GM18520 (cell line): ENCODE measurements around the gene RAI2.

ENCODE experiments used
- ATAC-seq: cut with Tn5 transposase; IDR thresholded peaks from one replicate; pipeline ENCODE4 v1.9.1; 2021; ENCODE audit not compliant: unreplicated experiment

The RAI2 gene

DNA sequence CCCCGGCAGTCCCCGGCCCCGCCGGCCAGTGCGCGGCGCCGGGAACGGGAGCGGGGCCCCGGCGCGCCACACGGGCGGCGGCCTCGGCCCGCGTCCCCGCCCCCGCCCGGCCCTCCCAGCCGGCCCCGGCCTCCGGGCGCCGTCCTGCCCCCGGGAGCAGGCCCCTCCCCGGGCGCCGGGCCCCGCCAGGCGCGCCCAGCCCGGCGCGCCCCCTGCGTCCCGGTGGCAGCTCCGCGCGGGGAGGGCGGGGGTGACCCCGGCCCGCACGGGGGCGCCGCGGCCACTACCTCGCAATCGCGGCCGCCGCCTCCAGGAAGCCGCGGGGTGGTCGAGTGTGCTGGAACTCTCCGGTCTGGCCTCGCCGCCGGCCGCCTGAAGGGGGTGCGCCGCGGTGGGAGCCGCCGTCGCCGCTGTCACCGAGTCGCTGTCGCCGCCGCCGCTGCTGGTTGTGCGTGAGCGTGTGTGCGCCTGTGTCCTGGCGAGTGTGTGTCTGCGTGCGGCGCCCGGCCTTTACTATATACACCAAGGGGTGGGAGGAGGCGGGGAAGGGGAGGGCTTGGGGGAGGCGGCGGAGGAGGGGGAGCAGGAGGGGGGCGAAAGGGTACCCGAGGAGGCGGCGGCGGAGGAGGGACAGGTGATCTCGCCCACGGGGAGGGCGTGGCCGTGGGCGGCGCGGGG, at the start of gene RAI2:
Gene RAI2, minus strand, starts transcription at position 488 of the 678 bp plus-strand sequence. CDS start 59,288 bp downstream, outside the sequence.
- ATAC-seq = no peak

DNA sequence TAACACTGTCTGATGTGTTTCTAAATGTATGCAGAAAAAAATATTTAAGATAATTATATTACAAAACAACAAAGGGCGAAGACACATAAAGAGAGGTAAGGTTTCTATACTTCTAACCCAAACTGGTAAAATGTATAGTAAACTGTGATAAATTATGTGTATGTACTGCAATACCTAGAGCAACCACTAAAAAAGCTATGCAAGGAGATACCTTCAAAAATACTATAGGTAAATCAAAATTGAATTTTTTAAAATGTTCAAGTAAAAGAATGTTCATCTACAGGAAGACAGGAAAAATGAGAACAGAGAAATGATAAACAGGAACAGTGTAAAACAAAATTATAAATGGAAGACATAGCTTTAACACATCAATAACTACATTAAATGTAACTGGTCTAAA, 27.3 kb upstream of the RAI2 start:
- no peak for ATAC-seq

DNA sequence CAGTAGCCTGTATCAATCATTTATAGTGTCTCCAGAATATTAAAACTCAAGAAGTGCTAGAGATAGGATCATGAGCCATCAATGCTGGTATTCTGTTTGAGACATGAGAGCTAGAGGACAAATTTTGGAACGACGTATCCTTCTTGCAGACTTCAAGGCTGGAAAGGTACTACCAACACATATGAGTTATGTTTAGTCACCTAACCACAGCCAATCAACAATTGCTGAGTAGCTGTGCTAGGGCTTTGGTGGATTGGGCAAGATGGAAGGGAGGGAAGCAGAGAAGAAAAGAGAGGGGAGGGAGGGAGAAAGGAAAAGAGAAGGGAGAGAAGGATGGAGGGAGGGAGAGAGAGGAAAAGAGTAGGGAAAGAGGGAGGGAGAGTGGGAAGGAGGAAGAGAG, 21.6 kb upstream of the RAI2 start:
- no peak for ATAC-seq

DNA sequence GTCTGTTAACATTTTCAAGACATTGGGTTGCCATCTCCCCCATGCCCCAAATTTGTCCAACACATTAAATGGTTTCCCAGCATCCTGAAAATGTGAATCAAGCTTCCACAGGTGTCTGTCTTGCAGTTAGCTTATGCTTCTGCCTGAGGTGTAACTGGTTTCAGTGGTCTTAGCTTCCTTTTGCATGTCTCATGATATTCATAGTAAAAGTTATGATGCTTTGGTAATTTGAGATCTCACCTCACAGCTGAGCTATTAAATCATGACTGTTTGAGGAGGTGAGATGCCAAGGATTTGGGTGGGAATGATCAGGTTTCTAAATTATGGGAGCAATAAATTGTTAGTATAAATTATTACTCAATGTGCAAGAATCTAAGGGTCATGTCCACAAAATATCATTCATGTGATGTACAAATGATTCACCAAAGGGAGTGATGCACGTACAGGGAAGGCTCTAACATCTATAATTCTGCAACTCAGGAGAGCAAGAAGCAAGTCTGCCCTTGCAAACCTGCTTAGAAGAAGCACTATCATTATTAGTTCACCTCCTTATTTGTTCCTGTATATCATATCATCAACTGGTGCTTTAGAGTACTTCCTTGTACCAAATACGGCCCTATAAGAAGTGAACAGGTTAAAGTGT, 17.1 kb upstream of the RAI2 start:
- no peak for ATAC-seq

DNA sequence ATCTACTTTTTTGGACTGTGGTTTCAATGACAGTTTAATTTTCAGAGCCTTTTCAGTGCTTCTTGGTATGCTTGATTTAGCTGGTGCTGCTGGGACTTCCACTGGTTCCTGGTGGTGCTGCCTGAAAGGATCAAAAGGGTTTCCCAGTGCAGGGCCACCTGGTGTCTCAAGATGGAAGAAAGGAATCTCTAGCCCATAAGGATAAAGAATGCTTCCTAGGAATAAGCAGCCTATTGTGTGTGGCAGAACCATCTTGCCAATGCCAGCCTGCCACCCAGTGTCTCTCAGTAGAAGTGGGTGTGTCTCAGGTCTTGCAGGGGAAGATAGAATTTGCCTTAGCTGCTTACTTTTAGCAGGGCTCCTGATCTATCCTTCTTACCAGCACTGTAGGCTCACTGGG, 15.0 kb upstream of the RAI2 start:
- no peak for ATAC-seq

DNA sequence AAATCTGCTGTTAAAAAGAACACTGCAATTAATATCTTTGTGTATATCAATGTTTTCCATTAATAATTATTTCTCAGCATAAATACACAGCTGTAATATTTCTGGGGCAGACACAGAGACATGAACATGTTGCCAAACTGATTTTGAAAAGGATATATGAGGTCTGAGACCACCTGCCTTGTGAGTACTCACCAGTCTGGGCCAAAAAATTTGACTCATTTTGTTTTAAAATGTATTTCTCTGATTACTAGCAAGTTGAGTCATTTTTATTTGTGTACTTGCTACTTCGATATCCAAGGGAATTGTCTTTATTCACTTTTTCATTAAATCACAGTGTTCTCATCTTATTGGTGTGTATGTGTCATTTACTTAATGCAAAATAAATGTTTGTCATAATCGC, 8.5 kb upstream of the RAI2 start:
- ATAC-seq = no peak

DNA sequence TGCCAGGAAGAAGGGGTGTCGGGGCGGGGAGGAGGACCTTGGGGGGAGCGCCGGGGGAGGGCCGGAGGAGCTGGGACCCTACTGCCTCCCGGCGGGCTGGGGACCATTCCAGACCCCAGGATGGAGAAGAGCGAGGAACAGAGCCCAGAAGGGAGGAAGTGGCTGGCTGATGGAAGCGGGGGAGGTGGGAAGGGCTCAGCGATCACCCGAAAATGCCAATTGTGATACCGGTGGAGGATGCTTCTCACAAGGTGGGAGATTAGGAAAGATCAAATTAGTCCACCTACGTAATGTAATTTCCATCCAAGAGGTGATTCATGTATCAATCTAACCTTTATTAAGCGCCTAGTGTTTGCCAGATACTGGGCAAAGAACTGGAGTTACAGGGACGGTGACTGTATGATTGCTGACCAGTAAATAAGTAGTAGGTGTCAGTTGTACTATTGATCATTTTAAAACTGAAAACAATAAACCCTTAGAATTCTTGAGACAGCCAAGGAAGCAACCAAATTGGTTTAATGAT, 452 bp upstream of the RAI2 start:
- ATAC-seq = no peak

DNA sequence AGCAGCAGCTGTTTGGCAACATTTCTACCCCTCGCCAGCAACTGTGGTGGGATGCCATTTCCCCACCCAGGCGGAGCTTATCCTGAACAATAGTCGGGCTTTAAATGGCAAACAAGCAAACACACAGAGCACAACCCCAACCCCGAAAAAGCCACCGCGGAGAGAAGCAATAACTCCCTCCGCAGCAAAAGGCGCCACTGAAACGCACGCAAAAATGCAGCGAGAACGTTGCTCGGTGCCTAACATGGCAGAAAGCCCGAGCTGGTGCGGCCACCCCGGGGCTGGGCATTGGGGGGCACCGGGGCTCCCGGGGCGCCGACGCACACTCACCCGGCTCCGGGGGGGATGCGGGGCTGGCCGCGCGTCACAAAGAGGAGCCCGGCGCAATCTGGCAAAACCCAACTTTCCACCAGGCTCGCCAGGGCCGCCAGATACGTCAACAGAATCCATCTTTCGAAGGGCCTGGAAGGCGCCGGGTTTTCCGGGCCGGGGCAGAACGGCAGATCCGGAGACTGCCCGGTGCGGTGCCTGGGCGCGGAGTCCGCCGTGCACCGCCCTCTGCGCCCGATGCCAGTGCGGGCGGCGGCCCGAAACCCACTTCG, 818 bp downstream of the RAI2 start:
- no peak for ATAC-seq

DNA sequence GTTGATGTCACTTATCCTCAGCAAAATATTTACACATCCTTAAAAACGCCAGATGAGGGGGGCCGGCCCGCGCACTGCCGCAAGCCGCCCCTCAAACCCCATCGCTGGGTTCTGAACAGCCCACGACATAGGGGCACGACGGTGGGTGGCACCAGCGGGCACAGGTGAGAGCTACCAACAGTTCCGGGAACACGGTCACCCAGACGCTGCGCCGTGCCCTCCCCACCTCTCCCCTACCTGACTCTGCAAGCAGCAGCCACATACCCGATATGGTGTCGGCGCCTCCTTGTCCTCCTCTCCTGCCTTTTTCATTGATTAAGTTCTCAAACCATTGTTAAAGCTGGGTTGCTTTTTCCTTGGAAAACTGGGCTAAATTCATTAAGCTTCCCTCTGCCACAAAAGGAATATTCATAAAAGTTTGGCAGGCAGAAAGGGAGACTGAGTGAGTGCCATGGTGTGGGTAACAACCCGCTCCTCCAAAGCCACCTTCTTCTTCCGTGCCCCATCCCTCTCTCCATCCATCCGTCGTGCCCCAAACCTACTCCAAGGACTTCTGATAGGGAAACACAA, 1.4 kb downstream of the RAI2 start:
- no peak for ATAC-seq

DNA sequence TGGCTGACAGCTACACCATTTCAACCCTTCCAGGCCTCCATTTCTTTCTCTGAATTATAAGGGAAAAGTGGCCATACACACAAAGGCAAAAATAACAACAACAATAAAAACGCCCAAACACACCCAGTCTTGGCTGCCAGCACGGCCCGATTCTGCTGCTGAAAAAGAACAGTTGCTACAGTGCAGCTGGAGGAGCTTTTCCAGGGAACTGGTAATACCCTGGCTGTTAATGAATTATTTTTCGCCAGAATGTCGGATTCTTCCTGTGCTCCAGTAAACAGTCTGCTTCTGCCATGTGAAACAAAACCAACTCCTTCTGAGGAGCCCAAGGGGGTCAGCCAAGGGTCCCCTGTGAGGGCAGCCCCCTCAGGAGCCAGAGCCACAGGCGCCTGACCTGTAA, 6.6 kb downstream of the RAI2 start:
- ATAC-seq = no peak

DNA sequence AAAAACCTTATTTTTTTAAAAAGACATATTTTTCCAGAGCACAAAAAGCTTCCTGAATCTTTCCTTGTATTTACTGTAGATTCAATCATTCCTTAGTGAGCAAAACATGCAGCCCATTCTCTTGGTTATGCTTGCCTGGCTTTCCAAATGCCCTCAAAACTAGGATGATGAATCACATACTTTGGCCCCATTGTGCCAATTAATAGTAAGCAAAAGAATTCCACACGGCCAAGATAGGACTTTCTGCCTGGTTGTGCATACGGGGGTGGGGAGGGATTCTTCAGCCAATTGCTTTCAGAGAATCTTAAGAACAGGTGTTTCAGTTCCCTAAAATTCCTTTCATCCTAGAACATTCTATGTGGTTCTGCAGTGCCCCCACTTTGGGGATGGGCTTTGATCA, 7.0 kb downstream of the RAI2 start:
- ATAC-seq = no peak

DNA sequence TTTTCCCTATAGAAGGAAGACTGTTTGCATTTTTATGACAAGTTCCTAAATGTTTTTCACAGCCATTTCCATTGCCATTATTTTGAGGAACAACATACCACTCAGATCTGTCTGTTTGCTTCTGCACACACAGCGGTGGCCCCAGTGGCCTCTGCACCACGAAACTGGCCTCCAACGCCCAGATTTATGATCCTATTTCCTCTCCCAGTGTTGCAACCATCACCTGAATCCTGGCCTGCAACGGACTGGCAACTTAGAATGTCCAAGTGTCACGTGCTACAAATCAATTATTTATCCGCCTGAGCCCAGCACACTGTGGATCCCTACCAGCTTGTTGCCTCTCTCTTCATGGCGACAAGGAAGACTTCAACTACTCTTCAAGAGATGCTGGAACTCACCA, 9.2 kb downstream of the RAI2 start:
- ATAC-seq = no peak

DNA sequence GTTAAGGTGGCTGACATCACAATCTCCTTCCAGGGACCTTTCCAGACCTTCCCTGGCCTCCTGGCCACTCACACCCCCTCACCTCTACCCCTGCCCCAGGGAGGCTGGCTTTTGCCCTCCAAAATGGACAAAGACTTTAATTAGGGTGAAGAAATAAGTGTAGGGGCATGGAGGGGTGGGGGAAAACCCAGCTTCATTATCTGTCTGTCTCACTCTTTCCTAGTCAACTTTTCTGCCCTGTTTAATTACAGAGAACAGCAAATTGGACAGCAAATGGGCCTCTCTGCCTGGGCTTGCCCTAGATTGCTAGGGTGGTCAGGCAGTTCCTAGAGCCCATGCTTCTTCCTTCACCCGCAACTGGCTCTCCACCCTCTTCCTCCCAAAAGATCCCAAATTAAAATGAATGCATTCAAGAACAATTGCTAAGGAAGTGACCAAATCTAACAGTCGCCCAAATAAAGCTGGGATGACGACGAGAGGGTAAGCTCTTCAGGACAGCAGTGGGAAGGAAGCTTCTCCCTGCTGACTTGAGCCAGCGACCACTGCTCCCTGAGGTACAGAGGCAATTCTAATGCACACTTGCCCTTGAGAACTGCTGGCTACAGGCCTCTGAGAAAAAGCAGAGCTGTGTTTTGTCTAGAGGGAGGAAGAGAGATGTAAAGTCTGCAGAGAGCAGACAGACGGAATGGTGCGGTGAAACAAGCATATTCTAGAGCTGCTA, 12.4 kb downstream of the RAI2 start:
- no peak for ATAC-seq

DNA sequence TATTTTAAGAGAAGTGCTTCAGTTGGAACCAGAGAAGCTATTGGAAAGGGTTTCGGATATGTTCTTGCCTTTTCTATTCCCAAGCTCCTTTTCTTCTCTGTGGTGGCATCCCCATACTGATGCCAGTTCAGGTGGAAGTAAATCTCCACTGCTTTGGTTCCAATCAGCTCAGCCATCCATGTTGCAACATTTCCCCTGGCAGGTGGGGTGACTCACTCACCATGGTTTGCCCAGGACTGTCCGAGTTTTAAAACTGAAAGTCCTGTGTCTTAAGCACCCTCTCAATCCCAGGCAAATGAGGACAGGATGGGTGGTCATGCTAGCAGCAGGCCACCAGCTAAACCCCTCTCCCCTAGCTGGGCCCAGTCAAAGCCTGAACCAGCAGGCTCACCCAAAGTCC, 15.1 kb downstream of the RAI2 start:
- ATAC-seq = no peak

DNA sequence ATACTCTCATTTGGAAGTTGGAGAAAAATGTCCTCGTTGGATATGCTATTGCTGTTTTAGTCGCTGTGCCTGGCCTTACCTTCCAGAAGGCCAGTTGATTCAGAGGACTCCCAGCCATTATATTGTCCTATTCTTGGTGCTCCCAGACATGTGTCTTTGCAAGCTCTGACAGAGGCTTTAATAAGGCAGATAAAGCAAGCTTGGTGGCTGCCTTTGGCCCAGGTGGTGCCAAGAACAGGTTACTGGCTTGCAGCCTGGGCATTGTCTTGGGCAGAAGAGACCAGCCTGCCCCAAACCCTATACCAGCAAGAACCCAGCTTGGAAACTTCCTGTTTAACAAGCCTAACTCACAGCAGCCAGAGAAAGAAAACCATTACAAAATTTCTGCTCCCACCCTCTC, 16.9 kb downstream of the RAI2 start:
- no peak for ATAC-seq

DNA sequence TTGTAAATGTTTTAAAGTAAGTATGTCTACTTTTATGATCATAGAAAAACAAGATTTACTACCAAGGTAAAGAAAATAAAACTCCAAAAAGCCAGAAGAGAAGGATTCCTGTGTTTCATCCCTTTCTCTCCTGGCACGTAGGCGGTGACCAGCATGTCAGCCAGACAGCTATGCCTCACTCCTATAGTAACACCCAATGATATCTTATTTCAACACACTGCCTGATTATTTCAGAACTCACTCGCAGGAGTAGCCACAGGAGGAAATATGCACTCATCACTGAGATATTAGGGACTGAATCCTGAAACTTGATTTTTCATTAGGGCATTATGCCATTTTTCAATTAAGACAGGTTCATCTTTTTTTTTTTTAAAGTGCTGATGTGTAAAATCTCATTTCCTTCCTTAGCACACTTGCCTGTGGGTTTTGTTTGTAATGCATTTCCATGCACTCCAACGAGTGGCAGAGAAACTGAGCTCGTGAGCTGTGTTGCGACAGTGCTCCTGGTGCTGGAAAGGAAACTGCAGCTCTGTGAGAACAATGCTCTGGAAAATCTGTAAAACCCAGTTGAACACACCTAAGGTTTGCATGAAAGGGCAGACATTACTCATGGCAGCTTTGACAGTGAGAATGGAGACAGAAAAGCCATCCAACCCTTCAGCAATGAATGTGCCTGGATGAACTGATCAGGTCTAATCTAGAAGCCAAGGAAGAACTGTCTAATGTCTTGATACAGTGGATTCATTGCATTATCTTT, 18.2 kb downstream of the RAI2 start:
- ATAC-seq = no peak

DNA sequence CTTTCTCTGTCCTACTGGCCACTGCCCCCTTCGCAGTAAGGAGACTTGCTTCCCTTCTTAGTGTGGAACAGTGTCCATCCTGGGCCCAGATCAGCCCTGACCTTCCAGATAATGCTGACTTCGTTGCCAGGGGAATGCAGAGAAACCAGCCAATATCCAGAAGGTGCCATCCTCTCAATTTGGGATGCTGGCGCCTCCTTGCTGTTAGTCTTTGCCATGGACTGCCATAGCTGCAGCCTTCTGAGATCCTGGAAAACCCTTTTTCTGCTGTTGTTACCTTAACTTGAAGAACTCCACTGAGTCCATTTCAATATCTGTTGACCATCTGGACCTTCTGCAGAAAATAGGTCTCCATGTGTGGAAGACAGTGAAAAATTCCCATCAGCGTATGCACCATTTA, 21.8 kb downstream of the RAI2 start:
- no peak for ATAC-seq

DNA sequence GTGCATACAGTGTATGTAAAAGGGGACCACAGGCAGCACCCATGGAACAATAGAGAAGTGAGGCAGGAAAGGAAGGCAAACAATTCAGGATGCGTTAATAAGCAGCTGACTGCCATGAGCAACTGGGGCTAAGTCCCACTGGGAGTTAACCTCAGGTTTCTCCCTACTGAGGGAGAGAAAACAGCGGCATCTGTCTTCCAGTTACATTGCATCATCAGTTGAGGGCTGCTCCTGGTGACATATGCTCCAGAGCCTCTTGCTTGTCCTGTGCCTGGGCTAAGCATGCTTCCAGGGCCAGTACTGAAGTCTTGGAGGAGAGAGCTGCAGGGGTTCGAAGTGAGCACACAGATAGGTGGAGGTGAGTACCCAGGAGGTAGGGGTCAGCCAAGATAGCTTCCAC, 24.3 kb downstream of the RAI2 start:
- ATAC-seq = no peak

DNA sequence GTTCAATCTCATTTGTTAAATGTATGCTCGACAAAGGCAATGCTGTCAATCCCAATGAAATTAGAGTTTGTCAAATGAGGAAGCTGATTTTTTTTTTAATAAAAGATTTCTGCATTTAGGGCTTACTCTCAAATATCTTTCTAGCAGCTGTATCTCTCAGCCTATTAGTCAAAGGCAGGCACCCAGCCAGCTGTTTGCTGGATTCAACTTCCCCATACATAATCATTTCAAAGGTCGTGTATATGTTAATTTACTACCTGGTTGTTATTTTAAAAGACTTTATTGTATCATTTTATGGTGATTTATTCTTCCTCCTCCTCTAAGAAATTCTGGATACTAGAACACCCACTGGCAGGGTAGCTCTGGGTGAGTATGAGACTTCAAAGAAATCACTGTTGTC, 27.1 kb downstream of the RAI2 start:
- no peak for ATAC-seq

DNA sequence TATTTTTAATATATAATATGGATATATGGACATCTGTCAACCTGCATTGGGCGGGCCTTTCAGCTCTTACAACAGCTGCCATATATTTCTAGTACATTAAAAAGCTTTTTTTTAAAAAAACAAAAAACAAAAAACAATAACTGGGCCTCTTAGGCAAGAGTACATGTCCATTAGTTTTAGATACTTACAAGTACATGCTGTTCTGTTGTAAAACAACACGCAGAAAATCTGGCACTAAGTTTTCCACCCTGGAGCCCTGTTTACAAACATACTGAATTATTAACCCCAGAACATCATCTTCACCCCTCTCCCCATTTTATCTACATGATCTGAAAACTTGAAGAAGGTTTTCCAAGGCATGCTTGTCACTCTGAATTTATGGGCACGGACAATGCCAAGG, 29.8 kb downstream of the RAI2 start:
- ATAC-seq = no peak

DNA sequence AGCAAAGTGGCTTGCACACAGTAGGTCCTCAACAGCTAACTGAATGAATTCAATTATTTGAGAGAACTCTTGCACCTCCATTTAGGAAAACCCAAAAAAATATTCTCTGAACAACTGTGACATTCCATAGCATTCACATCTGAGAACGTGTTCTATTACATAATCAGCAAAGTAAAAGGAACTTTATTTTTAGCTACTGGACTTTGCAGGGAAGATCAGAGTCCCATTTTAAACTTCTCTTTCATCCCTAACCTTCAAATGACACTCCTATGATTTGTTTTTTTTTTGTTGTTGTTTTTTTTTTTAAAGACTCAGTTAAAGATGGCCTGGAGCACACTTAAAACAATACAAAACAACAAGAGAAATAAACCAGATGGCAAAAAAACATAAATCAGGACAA, 30.9 kb downstream of the RAI2 start:
- no peak for ATAC-seq
